Measurements from ENCODE around the gene KIAA1958.

GRCh38 chr9:112443636-112444035 is 43.0 kb upstream of the KIAA1958 start:
- TF ChIP-seq, protein P1, sequence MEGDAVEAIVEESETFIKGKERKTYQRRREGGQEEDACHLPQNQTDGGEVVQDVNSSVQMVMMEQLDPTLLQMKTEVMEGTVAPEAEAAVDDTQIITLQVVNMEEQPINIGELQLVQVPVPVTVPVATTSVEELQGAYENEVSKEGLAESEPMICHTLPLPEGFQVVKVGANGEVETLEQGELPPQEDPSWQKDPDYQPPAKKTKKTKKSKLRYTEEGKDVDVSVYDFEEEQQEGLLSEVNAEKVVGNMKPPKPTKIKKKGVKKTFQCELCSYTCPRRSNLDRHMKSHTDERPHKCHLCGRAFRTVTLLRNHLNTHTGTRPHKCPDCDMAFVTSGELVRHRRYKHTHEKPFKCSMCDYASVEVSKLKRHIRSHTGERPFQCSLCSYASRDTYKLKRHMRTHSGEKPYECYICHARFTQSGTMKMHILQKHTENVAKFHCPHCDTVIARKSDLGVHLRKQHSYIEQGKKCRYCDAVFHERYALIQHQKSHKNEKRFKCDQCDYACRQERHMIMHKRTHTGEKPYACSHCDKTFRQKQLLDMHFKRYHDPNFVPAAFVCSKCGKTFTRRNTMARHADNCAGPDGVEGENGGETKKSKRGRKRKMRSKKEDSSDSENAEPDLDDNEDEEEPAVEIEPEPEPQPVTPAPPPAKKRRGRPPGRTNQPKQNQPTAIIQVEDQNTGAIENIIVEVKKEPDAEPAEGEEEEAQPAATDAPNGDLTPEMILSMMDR (IDR thresholded peaks at IDR 0.05), result no peak
- TF ChIP-seq POLR2A (IDR thresholded peaks at IDR 0.05), result no peak
